NCI-H1092 treated with DMSO at 0.1 percent for 48 hours (cell line): ENCODE results near the gene PJA1.

Experiments
- DNase-seq: peaks from one replicate; lab custom pipeline; 2025; lab: John Stamatoyannopoulos, UW

Gene PJA1

GRCh38 chrX:69142788-69143469 lies 22.3 kb downstream of the PJA1 start:
- no peak for DNase-seq

GRCh38 chrX:69140837-69141236 lies 24.4 kb downstream of the PJA1 start:
- no peak for DNase-seq

GRCh38 chrX:69139516-69139915 lies 25.7 kb downstream of the PJA1 start:
- DNase-seq, result no peak

- no peak for DNase-seq
These were observed 26.7 kb downstream of the PJA1 start for GRCh38 chrX:69138512-69138911.

- DNase-seq, result no peak
These were observed 27.2 kb downstream of the PJA1 start for GRCh38 chrX:69138118-69138390.

- no peak for DNase-seq
These were observed 27.7 kb downstream of the PJA1 start for GRCh38 chrX:69137371-69138117.

- DNase-seq, result no peak
These were observed 28.5 kb downstream of the PJA1 start for GRCh38 chrX:69136546-69137331.

GRCh38 chrX:69133921-69134542 lies 31.2 kb downstream of the PJA1 start:
- peak; percentile 27 for DNase-seq

GRCh38 chrX:69131886-69132285 lies 33.4 kb downstream of the PJA1 start:
- no peak for DNase-seq

GRCh38 chrX:69130439-69130838 lies 34.8 kb downstream of the PJA1 start:
- peak; percentile 30 for DNase-seq

- no peak for DNase-seq
These were observed 36.7 kb downstream of the PJA1 start for GRCh38 chrX:69128588-69128987.

- no peak for DNase-seq
These were observed 37.8 kb downstream of the PJA1 start for GRCh38 chrX:69127466-69127865.

GRCh38 chrX:69126642-69127041 lies 38.6 kb downstream of the PJA1 start:
- DNase-seq, result no peak

- DNase-seq, result no peak
These were observed 40.2 kb downstream of the PJA1 start for GRCh38 chrX:69125094-69125493.

- no peak for DNase-seq
These were observed 41.1 kb downstream of the PJA1 start for GRCh38 chrX:69124108-69124507.

GRCh38 chrX:69123481-69123880 lies 41.8 kb downstream of the PJA1 start:
- no peak for DNase-seq

- no peak for DNase-seq
These were observed 43.8 kb downstream of the PJA1 start for GRCh38 chrX:69121321-69122000.

GRCh38 chrX:69120476-69120875 lies 44.8 kb downstream of the PJA1 start:
- DNase-seq, result no peak

- DNase-seq, result no peak
These were observed 46.1 kb downstream of the PJA1 start for GRCh38 chrX:69119122-69119521.

GRCh38 chrX:69117876-69118526 lies 47.3 kb downstream of the PJA1 start:
- no peak for DNase-seq

- no peak for DNase-seq
These were observed 49.2 kb downstream of the PJA1 start for GRCh38 chrX:69116077-69116476.

GRCh38 chrX:69113723-69114122 lies 51.5 kb downstream of the PJA1 start:
- DNase-seq, result no peak
